ENCODE results near the gene CLK3. TPM values are rescaled to one million over a fixed set of nuclear protein-coding genes. Genes with fewer than 3 reads are reported as not detected.

The CLK3 gene
- total RNA-seq, 1 donor from 2014 or later, result 65.8 TPM

DNA sequence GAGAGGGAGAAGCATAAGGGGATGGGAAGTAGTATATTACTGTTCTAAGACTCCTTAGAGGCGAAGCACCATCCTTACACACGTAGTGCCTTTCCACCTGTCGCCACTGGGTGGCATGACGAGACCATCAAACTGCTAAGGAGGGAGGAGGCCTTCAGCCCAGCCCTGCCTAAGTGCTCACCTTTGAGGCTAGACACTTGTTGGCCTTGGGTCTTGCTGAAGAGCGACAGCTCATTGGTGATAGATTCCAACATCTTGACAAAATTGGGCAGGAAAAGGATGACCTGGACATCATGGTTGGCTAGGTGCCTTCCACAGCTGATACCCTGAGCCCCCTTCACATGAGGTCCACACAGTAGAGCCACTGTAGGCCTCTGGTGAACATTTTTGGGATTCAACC, 19.6 kb downstream of the CLK3 start:
- H2AFZ ChIP-seq (ENCODE audit: low read depth, low read length), result no peak overlapping the region
- no peaks in the 10 kb centered on the region for H3K27me3 ChIP-seq (ENCODE audit: insufficient read depth, low read length)
- no peaks in the 10 kb centered on the region for H3K79me2 ChIP-seq (ENCODE audit: insufficient read depth, low read length)
- no peaks in the 10 kb centered on the region for H3K4me1 ChIP-seq (ENCODE audit: insufficient read depth, low read length)
- peak; percentile 49 for FAIRE-seq
- Mint-ChIP-seq H3K9me3 (ENCODE audit: unreplicated experiment) (no peaks in the 10 kb centered on the region), H3K4me1 (ENCODE audit: low read depth, unreplicated experiment) (no peaks in the 10 kb centered on the region), H3K36me3 (ENCODE audit: low read depth, unreplicated experiment) (peaks cover 6% of the 10 kb centered on the region), H3K4me3 (ENCODE audit: unreplicated experiment) (no peak overlapping the region), H3K27me3 (ENCODE audit: low read depth, unreplicated experiment) (no peaks in the 10 kb centered on the region), H3K27ac (ENCODE audit: unreplicated experiment) (no peak overlapping the region)
- no peaks in the 10 kb centered on the region for H3K9me3 ChIP-seq (ENCODE audit: insufficient read depth, low read depth, low read length)
- H3K36me3 ChIP-seq (ENCODE audit: insufficient read depth, low read length), result peaks cover 24% of the 10 kb centered on the region
- TF ChIP-seq EZH2 (IDR thresholded peaks at IDR 0.05; ENCODE audit: insufficient read depth, low read length), result no peak
- TF ChIP-seq, protein P1, sequence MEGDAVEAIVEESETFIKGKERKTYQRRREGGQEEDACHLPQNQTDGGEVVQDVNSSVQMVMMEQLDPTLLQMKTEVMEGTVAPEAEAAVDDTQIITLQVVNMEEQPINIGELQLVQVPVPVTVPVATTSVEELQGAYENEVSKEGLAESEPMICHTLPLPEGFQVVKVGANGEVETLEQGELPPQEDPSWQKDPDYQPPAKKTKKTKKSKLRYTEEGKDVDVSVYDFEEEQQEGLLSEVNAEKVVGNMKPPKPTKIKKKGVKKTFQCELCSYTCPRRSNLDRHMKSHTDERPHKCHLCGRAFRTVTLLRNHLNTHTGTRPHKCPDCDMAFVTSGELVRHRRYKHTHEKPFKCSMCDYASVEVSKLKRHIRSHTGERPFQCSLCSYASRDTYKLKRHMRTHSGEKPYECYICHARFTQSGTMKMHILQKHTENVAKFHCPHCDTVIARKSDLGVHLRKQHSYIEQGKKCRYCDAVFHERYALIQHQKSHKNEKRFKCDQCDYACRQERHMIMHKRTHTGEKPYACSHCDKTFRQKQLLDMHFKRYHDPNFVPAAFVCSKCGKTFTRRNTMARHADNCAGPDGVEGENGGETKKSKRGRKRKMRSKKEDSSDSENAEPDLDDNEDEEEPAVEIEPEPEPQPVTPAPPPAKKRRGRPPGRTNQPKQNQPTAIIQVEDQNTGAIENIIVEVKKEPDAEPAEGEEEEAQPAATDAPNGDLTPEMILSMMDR (IDR thresholded peaks at IDR 0.05; ENCODE audit: insufficient read depth, low read depth, low read length), result peak; percentile 85
- H3K4me3 ChIP-seq (ENCODE audit: insufficient read depth, low read depth, low read length), result no peak overlapping the region
- H3K27ac ChIP-seq (ENCODE audit: low read depth, low read length), result no peak overlapping the region
- no peak overlapping the region for H3K9ac ChIP-seq (ENCODE audit: low read length)
- peaks cover 76% of the 10 kb centered on the region for H4K20me1 ChIP-seq (ENCODE audit: insufficient read depth, low read length)
- DNase-seq (ENCODE audit: low read depth), result peak; percentile 29
- no peak overlapping the region for H3K4me2 ChIP-seq (ENCODE audit: low read length)

- DNase-seq (ENCODE audit: low read depth), result no peak
- Histone ChIP-seq H3K27me3 (ENCODE audit: insufficient read depth, low read length) (no peaks in the 10 kb centered on the region), H3K9me3 (ENCODE audit: insufficient read depth, low read depth, low read length) (no peaks in the 10 kb centered on the region), H2AFZ (ENCODE audit: low read depth, low read length) (no peak overlapping the region), H3K27ac (ENCODE audit: low read depth, low read length) (no peak overlapping the region), H3K79me2 (ENCODE audit: insufficient read depth, low read length) (peaks cover 13% of the 10 kb centered on the region), H3K4me1 (ENCODE audit: insufficient read depth, low read length) (peaks cover under 1% of the 10 kb centered on the region), H3K36me3 (ENCODE audit: insufficient read depth, low read length) (peaks cover 21% of the 10 kb centered on the region), H3K4me2 (ENCODE audit: low read length) (no peak overlapping the region), H3K9ac (ENCODE audit: low read length) (no peak overlapping the region), H4K20me1 (ENCODE audit: insufficient read depth, low read length) (peaks cover 73% of the 10 kb centered on the region), H3K4me3 (ENCODE audit: insufficient read depth, low read depth, low read length) (no peak overlapping the region)
- no peak for TF ChIP-seq EZH2 (IDR thresholded peaks at IDR 0.05; ENCODE audit: insufficient read depth, low read length)
- TF ChIP-seq, protein P1 (IDR thresholded peaks at IDR 0.05; ENCODE audit: insufficient read depth, low read depth, low read length), result no peak
- Mint-ChIP-seq H3K27ac (ENCODE audit: unreplicated experiment) (no peak overlapping the region), H3K27me3 (ENCODE audit: low read depth, unreplicated experiment) (no peaks in the 10 kb centered on the region), H3K4me3 (ENCODE audit: unreplicated experiment) (no peak overlapping the region), H3K4me1 (ENCODE audit: low read depth, unreplicated experiment) (peaks cover 3% of the 10 kb centered on the region), H3K36me3 (ENCODE audit: low read depth, unreplicated experiment) (peaks cover 6% of the 10 kb centered on the region), H3K9me3 (ENCODE audit: unreplicated experiment) (no peaks in the 10 kb centered on the region)
- FAIRE-seq, result no peak
Observed at GRCh38 chr15:74636984-74637383, 21.3 kb downstream of the CLK3 start.

DNA sequence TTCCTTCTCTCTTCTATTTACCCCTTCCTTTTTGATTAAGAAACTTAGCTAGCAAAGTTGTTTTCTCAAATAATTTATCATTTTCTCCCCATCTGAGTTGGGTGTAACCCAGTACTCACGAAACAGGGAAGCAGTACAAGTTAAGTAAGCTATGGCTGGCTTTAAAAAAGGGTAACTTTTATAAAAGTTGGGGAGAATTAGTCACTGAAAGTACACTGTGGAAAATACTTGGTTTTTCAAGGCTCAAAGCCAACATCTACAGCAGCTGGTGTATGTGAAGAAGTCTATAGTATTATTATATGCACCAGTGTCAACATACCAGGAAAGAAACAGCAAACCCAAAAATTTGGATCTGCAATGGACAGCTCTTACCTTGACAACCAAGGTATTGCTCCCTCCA, 25.5 kb downstream of the CLK3 start:
- TF ChIP-seq, protein P1 (IDR thresholded peaks at IDR 0.05; ENCODE audit: insufficient read depth, low read depth, low read length), result no peak
- no peak for FAIRE-seq
- peaks cover 18% of the 10 kb centered on the region for H3K4me1 ChIP-seq (ENCODE audit: insufficient read depth, low read length)
- peaks cover 15% of the 10 kb centered on the region for H3K36me3 ChIP-seq (ENCODE audit: insufficient read depth, low read length)
- H2AFZ ChIP-seq (ENCODE audit: low read depth, low read length), result no peak overlapping the region
- peaks cover 23% of the 10 kb centered on the region for H3K4me1 Mint-ChIP-seq (ENCODE audit: low read depth, unreplicated experiment)
- no peak overlapping the region for H3K4me2 ChIP-seq (ENCODE audit: low read length)
- no peaks in the 10 kb centered on the region for H3K9me3 Mint-ChIP-seq (ENCODE audit: unreplicated experiment)
- no peaks in the 10 kb centered on the region for H3K9me3 ChIP-seq (ENCODE audit: insufficient read depth, low read depth, low read length)
- H3K79me2 ChIP-seq (ENCODE audit: insufficient read depth, low read length), result peaks cover 35% of the 10 kb centered on the region
- H3K4me3 Mint-ChIP-seq (ENCODE audit: unreplicated experiment), result no peak overlapping the region
- no peak overlapping the region for H3K27ac ChIP-seq (ENCODE audit: low read depth, low read length)
- H3K9ac ChIP-seq (ENCODE audit: low read length), result no peak overlapping the region
- peaks cover 9% of the 10 kb centered on the region for H3K36me3 Mint-ChIP-seq (ENCODE audit: low read depth, unreplicated experiment)
- no peaks in the 10 kb centered on the region for H3K27me3 Mint-ChIP-seq (ENCODE audit: low read depth, unreplicated experiment)
- H4K20me1 ChIP-seq (ENCODE audit: insufficient read depth, low read length), result peaks cover 51% of the 10 kb centered on the region
- no peaks in the 10 kb centered on the region for H3K27me3 ChIP-seq (ENCODE audit: insufficient read depth, low read length)
- no peak for DNase-seq (ENCODE audit: low read depth)
- H3K4me3 ChIP-seq (ENCODE audit: insufficient read depth, low read depth, low read length), result no peak overlapping the region
- no peak overlapping the region for H3K27ac Mint-ChIP-seq (ENCODE audit: unreplicated experiment)
